T-helper 9 cell (primary cell): Measurements from ENCODE around the gene CCNY.
"Not testable (repeated sequence)": the region's sequence is repeated elsewhere in the genome, so short reads cannot be mapped to it uniquely, and the experiment has no call there.

Source experiments
- DNase-seq: peaks from one replicate; pipeline ENCODE4 v3.0.0-alpha.2; 2020
- total RNA-seq, 2 donors: gene quantifications; one replicate each; lab custom pipeline; 2026; lab: John Stamatoyannopoulos, UW

Gene CCNY
- 108 to 126 reads per million in 2 donors for total RNA-seq

DNA sequence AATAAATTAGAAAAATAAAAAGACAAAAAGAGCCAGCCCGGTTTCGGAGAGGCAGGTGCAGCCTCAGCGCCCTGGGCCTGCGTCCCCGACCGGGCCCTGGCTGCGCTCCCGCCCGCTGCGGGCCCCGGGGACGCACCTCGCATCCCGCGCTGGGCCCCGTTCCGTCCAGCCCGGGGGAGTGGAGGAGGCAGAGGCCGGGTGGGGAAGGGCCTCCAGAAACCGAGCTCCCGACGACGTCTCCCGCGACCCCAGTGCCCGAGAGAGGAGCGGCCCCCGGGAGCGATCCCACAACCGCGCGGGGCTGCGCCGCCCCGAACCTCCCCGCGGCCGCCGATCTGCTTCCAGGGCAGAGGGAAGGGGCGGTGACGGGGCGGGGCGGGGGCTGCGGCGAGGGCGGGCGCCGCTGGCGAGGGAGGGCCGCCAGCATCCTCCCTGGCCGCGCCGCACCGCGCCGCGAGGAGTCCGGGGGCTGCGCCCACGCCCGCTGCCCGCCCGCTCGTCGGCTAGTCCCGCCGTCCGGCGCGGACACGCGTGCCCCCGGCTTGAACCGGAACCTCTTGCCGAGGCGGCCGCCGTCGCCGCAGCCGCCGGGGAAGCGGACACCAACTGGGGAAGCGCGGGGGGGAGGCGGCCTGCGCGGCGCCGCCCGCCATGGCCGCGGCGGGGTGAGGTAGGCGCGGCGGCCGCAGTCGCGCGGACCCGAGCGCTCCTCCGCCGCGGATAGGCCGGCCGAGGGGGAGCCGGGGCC is at the start of gene CCNY:
CCNY (plus strand) TSS at position 426 of the 748 bp plus-strand sequence. CDS start 545 bp downstream, outside the sequence.
- peak; percentile 79 for DNase-seq

- no peak for DNase-seq
Measured at GRCh38 chr10:35289198-35289597, 47.1 kb upstream of the CCNY start.

GRCh38 chr10:35294506-35294905 is 41.8 kb upstream of the CCNY start:
- DNase-seq = no peak

DNA sequence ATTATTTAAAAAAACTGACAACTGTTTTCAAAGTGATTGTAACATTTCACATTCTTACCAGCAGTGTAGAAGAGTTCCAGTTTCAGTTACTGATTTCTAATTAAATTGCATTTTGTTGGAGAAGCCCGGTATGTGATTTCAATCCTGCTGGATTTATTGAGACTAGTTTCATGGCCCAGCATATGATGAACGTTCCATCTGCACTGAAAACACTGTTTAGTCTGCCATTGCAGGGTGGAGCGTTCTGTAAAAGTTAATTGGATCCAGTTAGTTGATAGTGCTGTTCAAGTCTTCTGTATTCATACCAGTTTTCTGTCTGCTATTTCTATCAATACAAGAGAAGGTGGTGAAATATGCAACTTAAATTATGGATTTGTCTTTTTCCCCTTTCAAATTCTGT is 37.3 kb upstream of the CCNY start:
- no peak for DNase-seq

DNA sequence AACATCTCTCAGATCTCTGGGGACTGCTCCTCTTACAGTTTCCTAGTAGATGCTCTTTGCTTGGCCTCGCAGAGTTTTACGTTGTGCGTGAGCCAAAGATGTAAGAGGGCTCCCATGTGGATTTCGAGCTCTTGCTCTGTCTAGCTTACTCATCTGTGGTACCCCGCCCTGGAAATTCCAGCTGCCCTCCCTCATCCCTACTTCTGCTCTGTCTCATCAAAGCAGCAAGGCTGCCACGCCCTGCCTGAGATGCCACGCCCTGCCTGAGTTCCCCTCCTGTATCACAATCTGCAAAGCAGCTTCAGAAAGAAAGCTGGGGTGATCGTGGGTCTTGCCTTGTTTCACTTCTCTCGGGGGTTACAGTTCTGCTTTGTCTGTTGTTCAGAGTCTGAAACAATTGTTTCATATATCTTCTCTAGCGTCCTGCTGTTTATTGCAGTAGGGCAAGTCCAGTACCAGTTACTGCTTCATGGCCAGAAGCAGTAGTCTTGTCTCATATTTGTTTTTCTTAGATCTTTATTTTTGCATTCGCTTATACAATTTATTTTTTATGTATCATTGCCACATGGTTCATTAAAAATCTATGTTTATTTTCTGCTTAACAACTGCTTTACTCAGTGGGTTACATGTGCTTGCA is 36.1 kb upstream of the CCNY start:
- DNase-seq = no peak

GRCh38 chr10:35304649-35305048 is 31.7 kb upstream of the CCNY start:
- DNase-seq = no peak

DNA sequence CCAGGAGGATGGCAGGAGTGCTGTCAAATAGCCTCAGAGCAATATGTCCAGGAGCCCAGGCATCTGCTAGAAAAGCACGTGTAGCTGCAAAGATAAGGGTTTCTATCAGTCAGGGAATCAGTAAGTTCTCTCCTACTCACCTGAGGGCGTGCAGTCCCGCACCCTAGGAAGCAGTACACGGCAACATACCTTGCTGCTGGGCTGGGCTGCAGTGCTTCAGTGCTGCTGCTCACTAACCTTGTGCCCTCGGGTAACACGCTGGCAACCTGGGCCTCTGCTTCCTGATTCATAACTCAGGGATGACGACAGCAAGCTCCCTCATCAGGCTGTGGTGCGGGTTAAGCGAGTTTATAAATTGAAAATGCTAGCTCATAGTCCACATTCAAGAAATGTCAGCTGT is 29.5 kb upstream of the CCNY start:
- DNase-seq = no peak

GRCh38 chr10:35307297-35307696 is 29.0 kb upstream of the CCNY start:
- DNase-seq = no peak

DNA sequence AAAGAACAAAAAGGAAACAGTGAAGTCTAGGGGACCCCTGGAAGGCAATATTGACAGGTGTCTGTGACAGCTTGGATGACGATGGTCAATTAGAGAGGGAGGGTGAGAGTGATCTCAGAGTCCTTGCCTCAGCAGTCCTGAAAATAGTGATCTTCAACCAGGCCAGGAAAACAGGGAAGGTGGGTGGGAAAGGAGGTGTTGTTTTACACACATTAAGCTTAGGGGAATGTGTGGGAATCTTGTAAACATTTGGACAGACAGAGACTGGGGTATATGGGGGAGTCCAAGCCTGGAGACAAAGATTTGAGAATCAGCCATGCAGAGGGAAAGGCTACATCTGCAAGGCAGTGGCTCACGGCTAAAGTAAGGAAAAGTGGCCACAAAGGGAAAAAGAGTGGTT is 27.5 kb upstream of the CCNY start:
- no peak for DNase-seq

DNA sequence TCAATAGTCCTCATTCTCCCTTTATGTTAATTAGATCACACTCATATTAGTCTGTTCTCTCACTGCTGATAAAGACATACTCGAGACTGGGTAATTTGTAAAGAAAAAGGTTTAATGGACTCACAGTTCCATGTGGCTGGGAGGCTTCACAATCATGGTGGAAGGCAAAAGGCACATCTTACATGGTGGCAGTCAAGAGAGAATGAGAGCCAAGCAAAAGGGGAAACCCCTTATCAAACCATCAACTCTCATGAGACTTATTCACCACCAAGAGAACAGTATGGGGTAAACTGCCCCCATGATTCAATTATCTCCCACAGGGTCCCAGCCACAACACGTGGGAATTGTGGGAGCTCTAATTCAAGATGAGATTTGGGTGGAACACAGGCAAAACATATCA is 22.2 kb upstream of the CCNY start:
- DNase-seq = not testable (repeated sequence)

DNA sequence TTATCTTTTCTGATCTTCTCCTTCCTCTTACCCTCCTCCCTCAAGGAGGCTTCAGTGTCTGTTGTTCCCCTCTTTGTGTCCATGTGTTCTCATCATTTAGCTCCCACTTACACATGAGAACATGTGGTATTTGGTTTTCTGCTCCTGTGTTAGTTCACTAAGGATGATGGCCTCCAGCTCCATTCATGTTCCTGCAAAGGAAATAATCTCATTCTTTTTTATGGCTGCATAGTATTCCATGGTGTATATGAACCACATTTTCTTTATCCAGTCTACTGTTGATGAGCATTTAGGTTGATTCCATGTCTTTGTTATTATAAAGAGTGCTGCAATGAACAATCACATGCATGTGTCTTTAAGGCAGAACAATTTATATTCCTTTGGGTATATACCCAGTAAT is 21.1 kb upstream of the CCNY start:
- not testable (repeated sequence) for DNase-seq

- no peak for DNase-seq
Measured at GRCh38 chr10:35316218-35316967, 19.9 kb upstream of the CCNY start.

DNA sequence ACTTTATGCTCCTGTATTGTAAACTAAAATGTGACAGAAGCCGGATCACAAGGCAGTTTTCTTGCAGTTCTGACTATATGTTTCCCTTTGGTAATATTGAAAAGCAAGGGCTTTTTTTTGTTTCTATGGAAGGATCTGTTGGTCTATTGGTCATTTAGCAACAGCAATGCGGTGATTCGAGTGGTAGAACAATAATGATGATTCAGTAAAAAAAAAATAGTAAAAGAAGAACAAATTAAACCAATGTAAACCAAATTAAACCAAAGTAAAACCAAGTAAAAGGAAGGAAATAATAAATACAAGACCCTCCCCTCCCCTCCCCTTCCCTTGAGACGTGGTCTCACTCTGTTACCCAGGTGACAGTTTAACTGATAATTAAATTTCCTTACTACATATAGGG is 17.8 kb upstream of the CCNY start:
- no peak for DNase-seq

GRCh38 chr10:35320341-35320740 is 16.0 kb upstream of the CCNY start:
- no peak for DNase-seq

GRCh38 chr10:35322636-35323035 is 13.7 kb upstream of the CCNY start:
- DNase-seq = no peak

DNA sequence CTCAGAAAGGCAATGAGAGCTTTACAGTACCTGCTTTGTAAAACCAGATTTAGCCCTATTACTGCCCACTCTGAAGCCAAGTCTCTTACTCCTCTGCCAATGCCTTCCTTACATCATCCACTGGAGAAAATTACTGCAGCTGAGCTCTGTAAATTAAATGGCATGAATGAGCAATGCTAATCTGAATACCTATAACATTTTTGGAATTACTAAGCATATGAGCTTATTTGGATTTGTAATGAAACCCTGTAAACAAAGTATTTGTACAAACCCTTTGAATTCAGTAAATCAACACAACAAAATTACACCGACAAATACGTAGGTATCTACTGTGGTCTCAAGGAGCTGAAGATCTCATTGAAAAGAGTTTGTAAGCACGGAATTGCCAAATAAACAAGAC is 12.1 kb upstream of the CCNY start:
- DNase-seq = no peak

DNA sequence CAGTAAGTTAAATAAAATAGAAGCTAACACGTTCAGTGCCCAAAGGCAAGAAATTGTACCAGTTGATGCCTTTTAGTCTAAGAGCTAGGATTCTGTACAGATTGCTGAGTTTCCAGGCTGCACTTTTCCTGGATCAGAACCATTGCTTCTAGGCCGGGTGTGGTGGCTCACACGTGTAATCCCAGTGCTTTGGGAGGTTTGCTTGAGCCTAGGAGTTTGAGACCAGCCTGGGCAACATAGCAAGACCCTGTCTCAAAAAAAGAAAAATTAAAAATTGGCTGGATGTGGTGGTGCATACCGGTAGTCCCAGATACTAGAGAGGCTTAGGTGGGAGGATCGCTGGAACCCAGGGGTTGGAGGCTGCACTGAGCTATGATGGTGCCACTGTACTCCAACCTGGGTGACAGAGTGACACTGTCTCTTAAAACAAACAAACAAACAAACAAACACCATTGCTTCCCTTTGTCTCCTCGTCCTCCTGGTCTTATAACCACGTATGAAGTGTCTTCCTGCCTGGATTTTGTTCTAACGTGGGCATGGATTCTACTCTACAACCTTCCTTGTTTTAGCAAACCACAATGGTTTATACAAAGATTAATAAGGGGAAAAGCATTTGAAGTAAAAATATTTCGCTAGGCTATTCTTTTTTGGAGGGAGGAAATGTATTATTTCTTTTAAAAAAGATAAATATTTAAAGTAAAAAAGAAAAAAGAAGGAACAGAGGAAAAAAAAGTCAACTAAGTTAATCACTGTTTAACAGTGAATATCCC is 9.7 kb upstream of the CCNY start:
- no peak for DNase-seq

- no peak for DNase-seq
Measured at GRCh38 chr10:35327790-35328403, 8.4 kb upstream of the CCNY start.

- no peak for DNase-seq
Measured at GRCh38 chr10:35328404-35329037, 7.8 kb upstream of the CCNY start.

- DNase-seq = no peak
Measured at GRCh38 chr10:35329520-35329919, 6.8 kb upstream of the CCNY start.

DNA sequence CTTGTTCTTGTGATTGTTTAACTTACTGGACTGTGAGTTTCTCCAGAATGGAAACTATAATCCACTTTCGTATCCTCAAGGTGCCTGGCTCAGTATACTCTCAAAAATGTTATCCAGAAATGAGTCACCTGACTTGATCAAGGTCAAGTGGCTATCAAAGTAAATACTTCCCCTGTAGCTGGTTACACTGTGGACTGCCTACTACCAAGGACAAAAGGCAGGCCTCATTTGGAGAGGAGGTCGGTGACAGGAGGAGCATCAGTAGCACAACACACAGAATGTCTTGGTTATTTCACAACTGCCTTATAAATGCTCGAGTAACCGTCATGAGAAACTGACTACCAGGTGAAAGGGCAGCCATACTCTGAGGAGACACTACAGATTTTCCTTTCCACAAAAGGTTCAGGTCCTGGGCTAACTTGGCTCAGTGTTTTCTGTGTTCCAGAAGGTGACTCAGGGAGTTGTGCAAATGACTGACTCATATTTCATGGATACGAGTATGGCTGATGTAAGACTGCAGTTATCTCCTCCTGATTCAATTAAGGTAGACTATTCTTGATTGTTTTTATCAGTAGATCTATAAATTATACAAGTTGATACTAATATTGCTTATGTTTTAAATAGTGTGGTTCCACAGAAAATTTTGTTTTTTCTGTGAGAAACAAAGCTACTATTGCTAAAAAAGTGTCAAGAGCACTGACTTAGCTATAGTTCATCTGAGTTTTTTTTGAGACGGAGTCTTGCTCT is 4.2 kb upstream of the CCNY start:
- DNase-seq = no peak
